ENCODE results near the gene PHACTR1.

Gene PHACTR1

GRCh38 chr6:13268913-13269518 is 552.4 kb downstream of the PHACTR1 start:
- no peaks in the 10 kb centered on the region for H3K27me3 ChIP-seq (ENCODE audit: insufficient read depth, low read length)
- H3K4me2 ChIP-seq (ENCODE audit: low read length) = no peak overlapping the region
- no peak for TF ChIP-seq EZH2 (IDR thresholded peaks at IDR 0.05; ENCODE audit: borderline replicate concordance, low read length)
- TF ChIP-seq, protein P1, sequence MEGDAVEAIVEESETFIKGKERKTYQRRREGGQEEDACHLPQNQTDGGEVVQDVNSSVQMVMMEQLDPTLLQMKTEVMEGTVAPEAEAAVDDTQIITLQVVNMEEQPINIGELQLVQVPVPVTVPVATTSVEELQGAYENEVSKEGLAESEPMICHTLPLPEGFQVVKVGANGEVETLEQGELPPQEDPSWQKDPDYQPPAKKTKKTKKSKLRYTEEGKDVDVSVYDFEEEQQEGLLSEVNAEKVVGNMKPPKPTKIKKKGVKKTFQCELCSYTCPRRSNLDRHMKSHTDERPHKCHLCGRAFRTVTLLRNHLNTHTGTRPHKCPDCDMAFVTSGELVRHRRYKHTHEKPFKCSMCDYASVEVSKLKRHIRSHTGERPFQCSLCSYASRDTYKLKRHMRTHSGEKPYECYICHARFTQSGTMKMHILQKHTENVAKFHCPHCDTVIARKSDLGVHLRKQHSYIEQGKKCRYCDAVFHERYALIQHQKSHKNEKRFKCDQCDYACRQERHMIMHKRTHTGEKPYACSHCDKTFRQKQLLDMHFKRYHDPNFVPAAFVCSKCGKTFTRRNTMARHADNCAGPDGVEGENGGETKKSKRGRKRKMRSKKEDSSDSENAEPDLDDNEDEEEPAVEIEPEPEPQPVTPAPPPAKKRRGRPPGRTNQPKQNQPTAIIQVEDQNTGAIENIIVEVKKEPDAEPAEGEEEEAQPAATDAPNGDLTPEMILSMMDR (IDR thresholded peaks at IDR 0.05; ENCODE audit: low read length) = no peak
- no peak overlapping the region for H3K4me3 ChIP-seq (ENCODE audit: low read depth, low read length, poor library complexity, severe bottlenecking)
- no peaks in the 10 kb centered on the region for H3K9me2 ChIP-seq (ENCODE audit: low read depth, low read length)
- no peak overlapping the region for H3K9ac ChIP-seq (ENCODE audit: low read length)
- peaks cover 7% of the 10 kb centered on the region; the same call in 1 of the 2 replicates for H3K36me3 ChIP-seq (ENCODE audit: insufficient read depth, low read length)
- no peaks in the 10 kb centered on the region for H4K20me1 ChIP-seq (ENCODE audit: insufficient read depth, low read length)
- no peaks in the 10 kb centered on the region for H3K79me2 ChIP-seq (ENCODE audit: insufficient read depth, low read length)
- peaks cover 24% of the 10 kb centered on the region for H3K4me1 ChIP-seq (ENCODE audit: insufficient read depth, low read length, severe bottlenecking)
- H3F3A ChIP-seq (ENCODE audit: insufficient read depth, low read length) = no peaks in the 10 kb centered on the region
- H3K27ac ChIP-seq (ENCODE audit: low read depth, low read length, poor library complexity, severe bottlenecking) = no peak overlapping the region
- 0 out of 2 replicates have a peak, but pooled peaks cover 4% of the 10 kb centered on the region for H3K9me3 ChIP-seq (ENCODE audit: low read length)
- no peak overlapping the region for H2AFZ ChIP-seq (ENCODE audit: low read length)

DNA sequence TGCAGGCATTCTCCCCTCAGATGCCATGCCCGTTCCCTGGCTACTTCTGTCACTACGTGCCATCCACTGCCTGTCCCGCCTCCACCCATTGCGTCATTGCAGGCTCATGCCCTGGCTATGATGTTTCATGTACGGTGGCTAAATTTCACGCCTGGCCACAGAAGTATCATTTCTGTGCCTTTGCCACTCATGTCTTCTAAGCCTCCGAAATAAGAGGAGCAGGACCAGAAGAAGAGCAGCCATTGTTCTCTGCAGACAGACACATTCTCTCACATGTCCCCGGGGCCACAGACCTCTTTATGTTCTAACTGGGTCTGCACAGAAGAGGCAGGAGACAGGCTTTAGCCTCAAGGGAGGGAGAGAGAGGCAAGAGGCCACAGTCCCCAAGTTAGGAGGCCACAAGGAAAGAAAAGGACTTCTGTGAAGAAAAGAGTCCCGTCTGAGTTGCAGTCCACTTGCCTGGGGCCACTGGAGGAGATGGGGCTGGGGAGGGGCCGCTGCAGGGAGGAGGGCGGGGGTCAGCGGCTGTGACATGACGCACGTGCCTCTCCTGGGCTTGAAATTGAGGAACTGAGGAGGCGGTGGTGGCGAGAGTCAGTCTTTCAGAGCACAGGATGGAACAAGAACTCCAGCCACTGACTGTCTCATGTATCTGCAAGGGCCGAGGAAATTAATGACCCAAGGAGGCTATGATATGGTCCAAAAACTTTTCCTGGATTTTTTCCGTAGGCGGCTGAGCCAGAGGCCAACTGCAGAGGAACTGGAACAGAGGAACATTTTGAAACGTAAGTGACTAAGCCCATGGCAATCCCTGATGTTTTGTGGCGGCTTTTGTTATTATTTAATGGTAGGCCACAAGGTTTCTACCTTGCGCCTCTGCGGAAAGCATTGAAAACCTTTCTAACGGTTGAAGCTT is 555.8 kb downstream of the PHACTR1 start:
- H3K9me2 ChIP-seq (ENCODE audit: low read depth, low read length) = no peaks in the 10 kb centered on the region
- peak overlapping the region; percentile 83 for H3K4me2 ChIP-seq (ENCODE audit: low read length)
- peak overlapping the region; percentile 54 for H3K9ac ChIP-seq (ENCODE audit: low read length)
- no peaks in the 10 kb centered on the region for H3F3A ChIP-seq (ENCODE audit: insufficient read depth, low read length)
- no peaks in the 10 kb centered on the region for H4K20me1 ChIP-seq (ENCODE audit: insufficient read depth, low read length)
- no peaks in the 10 kb centered on the region for H3K36me3 ChIP-seq (ENCODE audit: insufficient read depth, low read length)
- H3K4me3 ChIP-seq (ENCODE audit: low read depth, low read length, poor library complexity, severe bottlenecking) = peak overlapping the region; percentile 59
- H3K79me2 ChIP-seq (ENCODE audit: insufficient read depth, low read length) = no peaks in the 10 kb centered on the region
- H2AFZ ChIP-seq (ENCODE audit: low read length) = no peak overlapping the region
- no peaks in the 10 kb centered on the region for H3K9me3 ChIP-seq (ENCODE audit: low read length)
- no peak for TF ChIP-seq EZH2 (IDR thresholded peaks at IDR 0.05; ENCODE audit: borderline replicate concordance, low read length)
- TF ChIP-seq, protein P1 (IDR thresholded peaks at IDR 0.05; ENCODE audit: low read length) = 0 out of 2 replicates have a peak, but pooled peaks have one; percentile 14
- H3K27me3 ChIP-seq (ENCODE audit: insufficient read depth, low read length) = no peaks in the 10 kb centered on the region
- peaks cover 36% of the 10 kb centered on the region for H3K4me1 ChIP-seq (ENCODE audit: insufficient read depth, low read length, severe bottlenecking)
- peak overlapping the region; percentile 48 for H3K27ac ChIP-seq (ENCODE audit: low read depth, low read length, poor library complexity, severe bottlenecking)

GRCh38 chr6:13273202-13273930 is 556.8 kb downstream of the PHACTR1 start:
- Histone ChIP-seq H3K9me2 (ENCODE audit: low read depth, low read length) (no peaks in the 10 kb centered on the region), H3K4me1 (ENCODE audit: insufficient read depth, low read length, severe bottlenecking) (peaks cover 44% of the 10 kb centered on the region), H3K27ac (ENCODE audit: low read depth, low read length, poor library complexity, severe bottlenecking) (peak overlapping the region; percentile 48), H3K4me2 (ENCODE audit: low read length) (peak overlapping the region; percentile 83), H3K4me3 (ENCODE audit: low read depth, low read length, poor library complexity, severe bottlenecking) (peak overlapping the region; percentile 59), H3K9me3 (ENCODE audit: low read length) (no peaks in the 10 kb centered on the region), H3K9ac (ENCODE audit: low read length) (peak overlapping the region; percentile 54), H3K36me3 (ENCODE audit: insufficient read depth, low read length) (no peaks in the 10 kb centered on the region), H4K20me1 (ENCODE audit: insufficient read depth, low read length) (no peaks in the 10 kb centered on the region), H3F3A (ENCODE audit: insufficient read depth, low read length) (no peaks in the 10 kb centered on the region), H3K79me2 (ENCODE audit: insufficient read depth, low read length) (no peaks in the 10 kb centered on the region), H2AFZ (ENCODE audit: low read length) (no peak overlapping the region), H3K27me3 (ENCODE audit: insufficient read depth, low read length) (no peaks in the 10 kb centered on the region)
- TF ChIP-seq, protein P1 (IDR thresholded peaks at IDR 0.05; ENCODE audit: low read length) = no peak
- TF ChIP-seq EZH2 (IDR thresholded peaks at IDR 0.05; ENCODE audit: borderline replicate concordance, low read length) = no peak

Measured in OCI-LY1 (cell line).